ENCODE measurements around the gene TTLL1.
"Not testable (repeated sequence)": the region's sequence is repeated elsewhere in the genome, so short reads cannot be mapped to it uniquely, and the experiment has no call there.

Gene TTLL1

GRCh38 chr22:43066844-43067385 is 22.3 kb downstream of the TTLL1 start:
- no peak for DNase-seq (ENCODE audit: low spot score)

- DNase-seq (ENCODE audit: low spot score): no peak
These were observed 23.1 kb downstream of the TTLL1 start for GRCh38 chr22:43066134-43066533.

- no peak for DNase-seq (ENCODE audit: low spot score)
These were observed 29.0 kb downstream of the TTLL1 start for GRCh38 chr22:43060183-43060582.

GRCh38 chr22:43057641-43058040 is 31.6 kb downstream of the TTLL1 start:
- DNase-seq (ENCODE audit: low spot score): no peak

GRCh38 chr22:43053176-43053575 is 36.0 kb downstream of the TTLL1 start:
- DNase-seq (ENCODE audit: low spot score): no peak

- no peak for DNase-seq (ENCODE audit: low spot score)
These were observed 38.2 kb downstream of the TTLL1 start for GRCh38 chr22:43050995-43051394.

GRCh38 chr22:43047605-43048004 is 41.6 kb downstream of the TTLL1 start:
- no peak for DNase-seq (ENCODE audit: low spot score)

- no peak for DNase-seq (ENCODE audit: low spot score)
These were observed 44.9 kb downstream of the TTLL1 start for GRCh38 chr22:43044290-43044712.

GRCh38 chr22:43042101-43042780 is 47.0 kb downstream of the TTLL1 start:
- no peak for DNase-seq (ENCODE audit: low spot score)

- no peak for DNase-seq (ENCODE audit: low spot score)
These were observed 49.4 kb downstream of the TTLL1 start for GRCh38 chr22:43039800-43040199.

- DNase-seq (ENCODE audit: low spot score): no peak
These were observed 50.9 kb downstream of the TTLL1 start for GRCh38 chr22:43038325-43038724.

GRCh38 chr22:43036282-43036829 is 52.8 kb downstream of the TTLL1 start:
- DNase-seq (ENCODE audit: low spot score): no peak

GRCh38 chr22:43035250-43035649 is 53.9 kb downstream of the TTLL1 start:
- DNase-seq (ENCODE audit: low spot score): no peak

- DNase-seq (ENCODE audit: low spot score): no peak
These were observed 57.6 kb downstream of the TTLL1 start for GRCh38 chr22:43031617-43032016.

- no peak for DNase-seq (ENCODE audit: low spot score)
These were observed 70.6 kb downstream of the TTLL1 start for GRCh38 chr22:43018615-43019014.

- no peak for DNase-seq (ENCODE audit: low spot score)
These were observed 71.4 kb downstream of the TTLL1 start for GRCh38 chr22:43017525-43018460.

- not testable (repeated sequence) for DNase-seq (ENCODE audit: low spot score)
These were observed 73.0 kb downstream of the TTLL1 start for GRCh38 chr22:43016150-43016549.

GRCh38 chr22:43015677-43016042 is 73.5 kb downstream of the TTLL1 start:
- no peak for DNase-seq (ENCODE audit: low spot score)

- DNase-seq (ENCODE audit: low spot score): peak; percentile 97
These were observed 74.1 kb downstream of the TTLL1 start, which contains the start of gene PACSIN2 for GRCh38 chr22:43014869-43015676. TSS of gene PACSIN2 (minus strand) at chr22:43015149. CDS start at chr22:42912080, 103,069 bp downstream.

- no peak for DNase-seq (ENCODE audit: low spot score)
These were observed 74.8 kb downstream of the TTLL1 start for GRCh38 chr22:43014316-43014868.
